Stimulated activated CD8-positive, alpha-beta memory T cell treated with anti-CD3 and anti-CD28 coated beads, Interleukin-2, amount 100 ng/mL, for 1 hour (primary cell): Measurements from ENCODE around the gene SUSD2.
"Not testable (repeated sequence)": the region's sequence is repeated elsewhere in the genome, so short reads cannot be mapped to it uniquely, and the experiment has no call there.

Source experiments
- DNase-seq, 2 donors: peaks; one replicate each; pipeline ENCODE4 v3.0.0-alpha.2; 2020; ENCODE audit warnings: low read depth in 2 of 2

SUSD2 gene

DNA sequence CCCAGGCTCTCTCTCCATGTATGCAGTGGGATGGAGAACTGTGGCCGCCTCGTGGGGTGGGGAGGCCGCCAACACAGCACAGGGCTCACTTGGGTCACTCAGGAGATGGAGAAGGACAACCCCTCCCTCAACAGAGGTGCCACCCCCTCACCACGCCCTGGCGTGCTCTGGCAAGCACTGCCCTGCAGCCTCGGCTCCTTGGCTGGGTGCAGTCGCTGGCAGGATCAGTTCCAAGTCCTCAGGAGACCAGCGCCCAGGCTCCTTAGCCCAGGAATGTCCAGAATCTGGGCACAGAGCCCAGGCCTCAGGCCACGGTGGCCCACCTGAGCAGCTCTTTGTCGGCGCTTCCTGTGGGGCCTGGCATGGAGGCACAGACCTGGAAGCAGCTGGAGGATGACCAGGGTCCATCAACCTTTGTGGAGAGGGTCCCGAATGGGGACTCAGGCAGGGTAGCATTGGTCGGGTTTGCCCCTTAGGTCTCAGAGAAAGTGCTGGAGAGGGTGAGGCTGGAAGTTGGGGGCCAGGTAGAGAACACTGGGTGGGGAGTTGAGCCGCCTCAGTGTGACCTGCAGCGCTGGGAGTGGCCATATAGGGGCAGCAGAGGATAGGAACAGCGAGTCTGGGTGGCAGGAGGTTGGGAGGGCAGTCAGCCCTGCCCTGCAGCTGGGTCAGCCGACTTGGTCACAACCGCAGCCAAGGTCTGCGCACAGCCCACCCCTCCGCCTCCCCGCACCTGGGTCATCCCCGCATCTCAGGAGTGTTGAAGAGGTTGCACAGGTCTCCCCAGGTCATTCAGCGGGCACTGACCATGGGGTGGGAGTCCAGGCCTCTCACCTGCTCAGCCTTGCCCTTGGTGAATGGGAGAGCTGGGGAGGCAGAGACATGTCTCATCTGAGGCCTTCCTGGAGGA lies 8.2 kb downstream of the SUSD2 start:
- DNase-seq: no peak

DNA sequence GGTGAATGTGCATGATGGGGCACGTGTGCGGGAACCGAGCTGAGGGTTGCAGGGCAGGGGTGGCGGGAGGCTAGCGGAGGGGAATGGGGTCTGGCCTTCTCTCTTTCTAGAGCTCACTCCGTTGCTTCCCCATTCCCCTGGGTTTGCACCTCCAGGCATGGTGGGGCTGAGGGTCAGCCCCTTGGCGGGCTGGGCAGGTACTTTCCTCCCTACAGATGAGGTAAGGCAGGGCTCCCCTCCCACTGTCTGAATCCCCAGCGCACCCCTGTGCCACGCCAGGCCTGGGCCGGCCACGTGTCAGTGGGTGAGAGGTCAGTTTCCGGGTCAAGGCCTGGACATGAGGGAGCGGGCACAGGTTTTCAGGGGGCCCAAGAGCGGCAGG lies 8.9 kb downstream of the SUSD2 start:
- DNase-seq: no peak

GRCh38 chr22:24190596-24191208 lies 9.4 kb downstream of the SUSD2 start:
- DNase-seq: no peak

- no peak for DNase-seq
These were observed 10.1 kb downstream of the SUSD2 start for GRCh38 chr22:24191381-24191841.

- DNase-seq: no peak
These were observed 10.6 kb downstream of the SUSD2 start for GRCh38 chr22:24191893-24192292.

DNA sequence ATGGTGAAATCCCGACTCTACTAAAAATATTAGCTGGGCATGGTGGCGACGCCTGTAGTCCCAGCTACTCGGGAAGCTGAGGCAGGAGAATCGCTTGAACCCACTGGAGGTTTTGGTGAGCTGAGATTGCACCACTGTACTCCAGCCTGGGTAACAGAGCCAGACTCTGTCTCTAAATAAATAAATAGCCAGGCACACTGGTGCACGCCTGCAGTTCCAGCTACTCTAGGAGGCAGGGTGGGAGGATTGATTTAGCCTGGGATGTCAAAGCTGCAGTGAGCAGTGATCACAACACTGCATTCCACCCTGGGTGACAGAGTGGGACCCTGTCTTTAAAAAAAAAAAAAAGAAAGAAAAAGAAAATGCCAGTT lies 17.4 kb downstream of the SUSD2 start:
- DNase-seq: no peak

GRCh38 chr22:24200619-24201212 lies 19.4 kb downstream of the SUSD2 start:
- no peak for DNase-seq

DNA sequence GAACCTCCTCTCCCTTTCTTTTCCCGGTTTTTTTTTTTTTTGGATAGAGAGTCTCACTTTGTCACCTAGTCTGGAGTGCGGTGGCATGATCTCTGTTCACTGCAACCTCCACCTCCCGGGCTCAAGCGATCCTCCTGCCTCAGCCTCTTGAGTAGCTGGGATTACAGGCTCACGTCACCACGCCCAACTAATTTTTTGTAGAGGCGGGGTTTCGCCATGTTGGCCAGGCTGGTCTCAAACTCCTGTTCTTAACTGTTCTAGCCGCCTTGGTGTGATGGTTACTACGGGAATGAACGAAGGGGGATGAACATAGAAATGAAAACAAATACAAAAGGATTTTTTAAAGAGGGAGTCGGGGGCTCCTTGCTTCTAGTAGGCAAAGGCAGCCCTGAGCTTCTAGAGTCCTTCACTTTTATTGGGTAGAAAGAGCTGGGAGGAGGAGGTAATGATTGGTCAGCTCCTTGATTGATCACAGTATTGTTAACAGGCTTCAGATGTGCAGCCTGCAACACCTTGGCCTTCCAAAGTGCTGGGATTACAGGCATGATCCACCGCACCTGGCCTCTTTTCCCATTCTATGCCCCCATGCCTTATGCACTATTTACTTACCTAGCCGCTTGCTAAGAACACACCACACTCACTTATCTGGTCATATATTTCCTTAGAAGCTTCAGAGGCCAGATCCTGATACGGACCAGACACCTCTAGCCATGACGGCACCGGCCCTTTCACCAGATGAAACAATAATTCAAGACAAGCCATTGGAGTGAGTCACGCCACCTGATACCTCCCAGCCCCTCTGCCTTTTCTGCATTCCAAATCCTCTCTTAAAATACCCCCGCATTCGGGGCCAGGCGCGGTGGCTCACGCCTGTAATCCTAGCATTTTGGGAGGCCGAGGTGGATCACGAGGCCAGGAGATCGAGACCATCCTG lies 20.7 kb downstream of the SUSD2 start:
- no peak for DNase-seq

DNA sequence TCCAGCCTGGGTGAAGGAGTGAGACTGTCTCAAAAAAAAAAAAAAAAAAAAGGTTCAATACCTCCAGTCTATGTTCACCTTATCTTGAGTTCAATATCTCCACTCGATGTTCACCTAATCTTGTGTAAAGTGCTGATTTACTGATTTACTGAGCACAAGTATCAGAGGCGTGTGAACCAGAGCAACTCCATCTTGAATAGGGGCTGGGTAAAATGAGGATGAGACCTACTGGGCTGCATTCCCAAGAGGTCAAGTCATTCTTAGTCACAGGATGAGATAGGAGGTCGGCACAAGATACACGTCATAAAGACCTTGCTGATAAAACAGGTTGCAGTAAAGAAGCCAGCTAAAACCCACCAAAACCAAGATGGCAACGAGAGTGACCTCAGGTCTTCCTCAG lies 22.6 kb downstream of the SUSD2 start:
- not testable (repeated sequence) for DNase-seq

GRCh38 chr22:24205438-24206195 lies 24.3 kb downstream of the SUSD2 start:
- no peak for DNase-seq

DNA sequence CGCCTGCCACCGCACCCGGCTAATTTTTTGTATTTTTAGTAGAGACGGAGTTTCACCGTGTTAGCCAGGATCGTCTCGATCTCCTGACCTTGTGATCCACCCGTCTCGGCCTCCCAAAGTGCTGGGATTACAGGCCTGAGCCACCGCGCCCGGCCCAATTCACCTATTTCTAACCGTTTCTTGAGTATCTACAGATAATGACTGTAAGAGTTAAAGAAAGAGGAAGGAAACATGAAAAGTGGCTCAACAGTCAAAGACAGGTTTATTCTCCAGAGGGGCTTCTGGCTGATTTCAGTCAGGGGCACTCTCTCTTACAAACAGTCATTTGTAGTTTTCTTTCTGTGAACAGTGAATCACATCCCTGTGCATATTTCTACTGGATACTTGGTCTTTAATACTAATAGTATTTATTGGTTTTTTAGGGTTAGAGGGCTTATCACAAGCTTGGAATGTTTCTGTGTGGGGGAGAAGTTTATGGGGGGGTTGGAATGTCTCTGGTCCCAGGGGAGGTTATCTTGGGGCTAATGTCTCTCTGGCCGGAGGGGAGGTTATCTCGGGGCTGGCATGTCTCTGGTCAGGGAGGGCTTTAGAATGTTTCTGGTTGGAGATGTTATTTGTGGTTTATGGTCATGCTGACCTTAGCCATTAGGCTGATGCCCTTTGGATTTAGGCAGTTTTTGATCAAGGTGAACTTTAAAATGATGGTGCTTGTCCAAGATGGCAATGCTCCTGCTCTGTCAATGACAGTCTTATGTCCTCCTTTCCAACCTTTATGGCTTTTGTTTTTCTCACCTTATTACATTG lies 25.4 kb downstream of the SUSD2 start:
- DNase-seq: not testable (repeated sequence)

GRCh38 chr22:24207264-24208011 lies 26.2 kb downstream of the SUSD2 start:
- no peak for DNase-seq

DNA sequence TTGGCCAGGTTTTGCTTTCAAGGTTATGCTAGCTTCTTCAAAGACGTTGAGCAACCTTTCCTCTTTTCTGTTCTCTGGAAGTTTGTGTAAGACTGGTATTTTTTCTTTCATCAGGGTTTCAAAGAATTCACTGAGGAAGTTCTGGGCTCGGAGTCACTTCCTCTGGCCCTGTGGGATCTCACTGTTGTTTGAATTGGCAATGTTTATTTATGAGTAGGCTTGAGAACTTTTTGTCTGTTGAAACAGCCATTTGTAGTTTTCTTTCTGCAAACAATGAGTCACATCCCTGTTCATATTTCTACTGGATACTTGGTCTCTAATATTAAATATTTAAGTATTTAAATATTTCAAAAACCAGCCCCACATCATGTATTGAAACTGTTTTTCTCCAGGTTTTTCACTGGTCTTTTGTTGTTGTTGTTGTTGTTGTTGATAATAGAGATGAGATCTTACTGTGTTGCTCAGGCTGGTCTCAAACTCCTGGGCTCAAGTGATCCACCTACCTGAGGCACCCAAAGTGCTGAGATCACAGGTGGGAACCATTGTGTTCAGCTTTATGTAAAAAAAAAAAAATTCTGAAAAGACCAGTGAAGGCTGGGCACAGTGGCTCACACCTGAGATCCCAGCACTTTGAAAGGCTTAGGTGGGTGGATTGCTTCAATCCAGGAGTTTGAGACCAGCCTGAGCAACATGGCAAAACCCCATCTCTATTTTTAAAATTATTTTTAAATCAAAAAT lies 26.9 kb downstream of the SUSD2 start:
- DNase-seq: no peak

GRCh38 chr22:24209016-24209415 lies 27.7 kb downstream of the SUSD2 start:
- DNase-seq: no peak

- no peak for DNase-seq
These were observed 28.4 kb downstream of the SUSD2 start for GRCh38 chr22:24209687-24210086.

DNA sequence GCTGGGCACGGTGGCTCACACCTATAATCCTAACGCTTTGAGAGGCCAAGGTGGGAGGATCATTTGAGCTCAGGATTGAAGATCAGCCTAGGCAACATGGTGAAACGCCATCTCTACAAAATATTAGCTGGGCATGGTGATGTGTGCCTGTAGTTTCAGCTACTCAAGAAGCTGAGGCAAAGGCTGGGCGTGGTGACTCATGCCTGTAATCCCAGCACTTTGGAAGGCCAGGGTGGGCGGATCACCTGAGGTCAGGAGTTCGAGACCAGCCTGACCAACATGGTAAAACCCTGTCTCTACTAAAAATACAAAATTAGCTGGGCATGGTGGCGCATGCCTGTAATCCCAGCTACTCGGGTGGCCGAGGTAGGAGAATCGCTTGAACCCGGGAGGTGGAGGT lies 29.1 kb downstream of the SUSD2 start:
- DNase-seq: not testable (repeated sequence)

DNA sequence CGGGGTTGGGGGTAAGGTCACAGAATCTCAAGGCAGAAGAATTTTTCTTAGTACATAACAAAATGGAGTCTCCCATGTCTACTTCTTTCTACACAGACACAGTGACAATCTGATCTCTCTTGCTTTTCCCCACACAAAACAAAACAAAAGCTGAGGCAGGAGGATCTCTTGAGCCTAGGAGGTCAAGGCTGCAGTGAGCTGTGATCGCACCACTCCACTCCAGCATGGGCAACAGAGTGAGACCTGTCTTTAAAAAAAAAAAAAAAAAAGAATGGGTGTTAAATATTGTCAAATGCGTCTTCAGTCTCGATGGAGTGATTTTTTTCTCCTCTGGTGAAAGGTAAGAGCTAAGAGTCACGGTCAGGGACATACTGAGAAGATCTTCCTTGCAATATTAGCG lies 30.4 kb downstream of the SUSD2 start:
- not testable (repeated sequence) for DNase-seq

GRCh38 chr22:24213111-24213510 lies 31.8 kb downstream of the SUSD2 start:
- DNase-seq: not testable (repeated sequence)
